IPS-NIHi7 (cell line): ENCODE data around the gene PAF1.
A peak's percentile ranks its signal among the peaks of the same experiment; 100 is the strongest.
"Not testable (repeated sequence)": the region's sequence is repeated elsewhere in the genome, so short reads cannot be mapped to it uniquely, and the experiment has no call there.

Experiments
- DNase-seq: peaks from one replicate; pipeline ENCODE4 v3.0.0; 2012; ENCODE audit warnings: mixed read lengths; ENCODE audit errors: extremely low spot score

PAF1 gene

DNA sequence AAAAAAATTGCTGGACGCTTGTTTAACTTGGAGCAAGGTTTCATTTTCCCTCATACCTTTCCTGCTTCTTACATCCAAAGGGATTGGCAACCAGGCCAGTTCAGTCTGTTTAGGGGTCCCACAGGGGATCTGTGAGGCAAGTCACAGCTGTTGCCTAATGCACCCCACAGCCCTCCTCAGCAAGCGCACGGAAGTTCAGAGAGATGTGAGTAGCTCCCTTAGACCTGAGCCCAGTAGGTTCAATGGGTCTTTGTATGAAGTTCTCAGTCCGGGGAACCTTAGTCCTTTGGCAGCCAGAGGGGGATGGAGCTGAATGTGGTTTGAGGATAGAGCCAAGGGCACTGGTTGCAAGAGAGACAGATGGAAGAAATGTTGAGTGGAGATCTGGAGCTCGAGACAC, 35.7 kb downstream of the PAF1 start:
- DNase-seq = no peak

DNA sequence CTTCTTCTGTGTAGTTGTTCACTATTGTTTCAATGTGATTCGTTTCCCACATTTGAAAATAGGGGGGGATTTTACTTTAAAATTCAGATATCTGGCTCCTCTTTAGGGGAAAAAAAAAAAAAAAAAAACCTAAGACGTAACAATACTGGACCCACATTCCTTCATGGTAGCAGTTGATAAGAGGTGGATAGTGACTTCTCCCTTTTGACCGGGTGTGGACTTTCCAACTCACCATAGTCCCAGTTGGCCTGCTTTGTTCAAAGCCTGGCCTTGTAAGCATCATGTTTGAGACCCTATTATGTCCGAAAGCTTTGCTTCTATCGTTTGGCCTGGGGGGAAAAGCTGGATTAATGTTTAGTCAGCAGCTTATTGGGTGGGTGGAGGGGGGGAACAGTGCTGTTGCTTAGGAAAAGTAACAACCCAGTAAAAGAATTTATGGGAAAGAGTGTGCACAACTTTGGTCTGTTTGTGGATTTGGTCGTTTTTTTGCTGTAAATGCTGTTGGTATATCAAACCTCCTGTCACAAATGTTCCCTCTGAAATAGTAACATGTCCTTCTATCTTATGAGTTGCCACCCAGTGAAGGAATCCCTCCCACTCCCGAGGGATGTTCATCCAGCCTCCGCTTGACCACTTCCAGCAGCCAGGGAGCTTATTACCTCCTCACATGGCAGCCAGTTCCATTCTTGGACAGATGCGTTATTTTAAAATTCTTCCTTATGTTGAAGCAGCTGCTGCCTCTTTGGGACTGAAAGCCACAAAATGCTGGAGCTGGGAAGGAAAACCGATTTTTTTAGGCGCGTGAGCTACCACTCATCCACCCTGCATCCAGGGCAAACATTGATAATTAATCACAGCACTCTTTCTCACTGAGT, 38.3 kb downstream of the PAF1 start:
- DNase-seq = no peak

- DNase-seq = no peak
These were observed 39.3 kb downstream of the PAF1 start for GRCh38 chr19:39351537-39352064.

DNA sequence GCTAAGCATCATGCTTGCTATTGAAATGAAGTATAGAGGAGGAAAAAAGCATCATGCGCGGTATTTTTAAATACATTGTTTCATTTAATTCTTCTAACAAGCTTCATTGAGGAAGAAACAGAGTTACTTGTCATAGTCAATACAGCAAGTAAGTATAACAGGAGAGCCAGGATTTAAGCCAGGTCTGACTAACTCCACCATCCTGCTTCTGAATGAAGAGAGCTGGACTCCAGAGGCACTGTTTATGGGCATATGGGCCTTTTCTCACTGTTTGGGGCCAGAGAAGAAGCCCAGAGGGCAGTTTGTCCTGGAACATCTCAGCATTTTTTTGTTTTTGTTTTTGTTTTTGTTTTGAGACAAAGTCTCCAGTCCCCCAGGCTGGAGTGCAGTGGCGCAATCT, 40.8 kb downstream of the PAF1 start:
- no peak for DNase-seq

- no peak for DNase-seq
These were observed 41.6 kb downstream of the PAF1 start for GRCh38 chr19:39349326-39349725.

DNA sequence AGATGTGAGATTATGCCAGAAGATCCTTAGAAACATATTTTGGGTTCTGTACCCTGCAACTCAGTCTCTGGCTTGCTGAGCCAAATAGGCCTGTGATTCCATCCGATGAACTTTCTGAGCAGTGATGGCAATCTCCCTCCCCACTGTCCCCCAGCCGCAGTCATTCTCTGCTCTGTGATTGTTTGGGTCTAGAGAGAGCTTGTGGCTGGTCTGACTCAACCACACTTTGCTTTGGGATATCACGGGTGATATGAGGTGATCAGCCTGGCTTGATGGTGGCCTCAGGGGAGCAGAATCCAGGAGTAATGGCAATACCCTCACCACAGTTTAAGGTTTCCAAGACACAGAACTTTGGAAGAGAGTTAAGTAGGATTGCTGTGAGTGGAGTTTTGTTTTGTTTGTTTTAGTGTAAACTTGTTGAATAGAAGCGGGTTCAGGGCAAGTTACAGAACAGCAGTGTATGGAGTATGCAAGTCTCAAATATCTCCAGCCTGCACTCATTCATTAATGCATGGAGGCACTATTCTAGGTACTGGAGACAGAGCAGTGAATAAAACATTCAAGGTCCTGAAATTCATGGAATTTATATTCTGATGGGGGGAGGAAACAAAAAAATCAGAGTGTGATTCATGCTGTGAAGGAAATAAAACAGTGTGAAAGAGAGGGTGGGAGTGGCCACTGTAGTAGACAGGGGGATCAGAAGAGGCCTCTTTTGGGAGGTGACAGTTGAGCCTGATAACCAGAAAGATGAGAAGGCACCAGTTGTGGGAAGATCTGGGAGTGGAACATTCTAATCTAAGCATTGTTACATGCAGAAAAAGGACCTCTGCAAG, 43.4 kb downstream of the PAF1 start:
- DNase-seq = no peak

DNA sequence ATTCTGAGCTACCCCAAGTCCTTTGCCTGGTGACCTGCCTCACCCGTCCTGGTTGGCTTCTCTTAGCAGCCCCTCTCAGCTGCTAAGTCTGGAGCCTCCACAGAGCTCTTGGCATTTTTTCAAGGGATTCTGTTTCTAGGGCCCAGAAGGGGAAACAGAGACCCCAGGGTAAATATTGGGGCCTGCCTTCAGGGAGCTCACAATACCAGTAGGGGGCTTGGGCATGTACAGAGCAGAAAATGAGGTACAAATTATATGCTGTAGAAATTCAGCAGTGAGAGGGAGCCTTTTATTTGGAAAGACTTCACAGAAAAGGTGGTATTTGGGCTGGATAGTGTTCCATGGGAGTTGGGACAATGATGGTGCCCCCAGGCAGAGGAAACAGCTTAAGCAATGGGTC, 45.0 kb downstream of the PAF1 start:
- DNase-seq = no peak

DNA sequence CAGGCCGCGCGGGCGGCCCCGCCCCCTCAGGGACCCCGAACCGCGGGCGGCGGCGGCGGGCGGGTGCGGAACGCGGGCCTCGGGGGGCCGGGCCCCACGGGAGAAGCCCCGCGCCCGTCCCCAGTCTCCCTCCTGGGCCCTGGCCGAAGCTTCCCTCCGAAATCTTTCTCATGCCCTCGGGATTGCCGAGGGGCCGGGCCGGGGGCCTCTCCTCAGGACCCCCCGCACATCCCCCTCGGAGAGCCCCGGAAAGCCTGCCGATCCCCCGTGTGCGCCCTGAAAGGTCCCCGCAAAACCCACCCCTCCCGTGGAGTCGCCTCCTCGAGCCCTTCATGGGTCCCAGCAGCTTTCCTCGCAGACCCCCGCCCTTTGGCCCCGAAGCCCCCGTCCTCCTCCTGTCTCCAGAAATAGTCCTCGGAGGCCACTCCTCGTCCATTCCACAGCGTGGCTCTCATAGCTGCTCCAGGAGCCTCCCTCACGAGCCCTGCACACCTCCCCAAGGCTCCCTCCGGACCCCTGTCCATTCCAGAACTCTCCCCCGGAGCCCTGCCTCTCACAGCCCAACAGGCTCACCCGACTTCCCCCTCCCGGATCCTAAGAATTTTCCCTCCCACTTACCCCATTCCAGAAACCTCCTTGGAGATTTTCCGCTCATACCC, 48.1 kb downstream of the PAF1 start:
- DNase-seq = peak; percentile 33

DNA sequence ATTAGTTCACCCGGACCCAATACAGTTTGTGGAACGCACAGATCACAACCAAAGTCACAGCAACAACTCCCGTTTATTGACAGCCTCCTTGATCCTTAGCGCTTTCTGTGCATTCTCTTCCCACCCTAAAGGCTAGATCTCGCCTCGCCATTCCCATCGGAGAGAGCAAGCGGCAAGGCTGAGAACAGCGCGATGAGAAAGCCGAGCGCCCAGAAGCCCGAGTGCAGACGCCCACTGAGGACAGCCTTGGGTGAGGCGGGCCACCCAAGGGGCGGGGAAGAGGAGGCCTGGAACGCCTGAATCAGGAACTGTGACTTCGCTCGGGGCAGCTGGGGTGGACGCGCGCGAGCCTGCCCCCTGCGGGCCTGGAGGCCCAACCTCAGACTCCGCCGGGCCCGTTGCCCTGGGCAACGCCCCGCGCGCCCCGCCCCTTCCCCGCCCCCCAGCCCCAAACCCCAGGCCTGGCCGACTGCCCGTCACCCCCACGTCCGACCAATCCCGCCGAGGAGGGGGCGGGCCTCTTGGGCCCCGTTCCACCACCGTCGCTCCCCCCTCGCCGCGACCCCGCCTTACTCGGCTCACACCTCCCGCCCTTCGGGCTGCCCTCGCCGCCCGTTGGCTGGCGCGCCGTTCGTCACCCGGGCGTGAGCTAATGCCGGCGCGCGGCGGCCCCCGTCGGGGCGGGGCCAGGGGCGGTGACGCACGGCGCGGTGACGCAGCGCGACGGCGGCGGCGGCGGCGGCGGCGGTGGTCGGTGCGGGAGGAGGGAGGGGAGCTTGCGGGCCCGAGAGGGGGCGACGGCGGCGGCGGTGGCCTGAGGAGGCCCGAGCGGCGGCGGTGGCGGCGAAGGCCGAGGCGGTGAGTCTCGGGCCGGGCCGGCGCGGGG, 48.9 kb downstream of the PAF1 start, which contains the start of gene SAMD4B:
Gene SAMD4B, plus strand, starts transcription at position 703 of the 886 bp plus-strand sequence. CDS start 14,473 bp downstream, outside the sequence.
- DNase-seq = peak; percentile 99

DNA sequence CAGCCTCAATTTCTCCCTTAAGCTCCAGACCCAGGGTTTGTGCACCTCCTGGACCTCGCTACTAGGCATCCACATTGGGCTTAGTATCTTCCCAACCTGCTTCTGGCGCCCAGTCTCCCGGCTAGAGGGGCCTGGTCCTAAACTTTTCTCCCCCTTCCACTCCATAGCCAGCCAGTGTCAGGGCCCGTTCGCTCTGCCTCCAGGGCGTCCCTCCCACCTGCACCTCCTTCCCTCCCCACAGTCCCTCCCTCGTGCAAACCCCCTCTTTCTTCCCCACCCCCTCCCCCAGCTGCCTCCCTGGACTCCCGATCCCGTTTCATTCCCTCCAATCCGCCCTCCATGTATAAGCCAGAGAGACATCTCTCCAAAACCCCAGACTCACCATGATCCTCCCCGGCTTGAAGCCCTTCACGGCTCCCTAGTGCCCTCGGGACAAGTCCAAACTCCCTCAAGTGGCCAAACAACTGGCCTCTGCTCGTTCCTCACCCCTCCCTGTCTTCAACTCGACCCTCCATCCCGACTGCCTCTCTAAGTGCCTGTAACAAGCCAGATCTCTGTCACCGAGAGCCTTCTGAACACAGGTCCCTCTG, 49.7 kb downstream of the PAF1 start:
- peak; percentile 37 for DNase-seq

GRCh38 chr19:39340156-39340555, 50.8 kb downstream of the PAF1 start:
- DNase-seq = not testable (repeated sequence)

DNA sequence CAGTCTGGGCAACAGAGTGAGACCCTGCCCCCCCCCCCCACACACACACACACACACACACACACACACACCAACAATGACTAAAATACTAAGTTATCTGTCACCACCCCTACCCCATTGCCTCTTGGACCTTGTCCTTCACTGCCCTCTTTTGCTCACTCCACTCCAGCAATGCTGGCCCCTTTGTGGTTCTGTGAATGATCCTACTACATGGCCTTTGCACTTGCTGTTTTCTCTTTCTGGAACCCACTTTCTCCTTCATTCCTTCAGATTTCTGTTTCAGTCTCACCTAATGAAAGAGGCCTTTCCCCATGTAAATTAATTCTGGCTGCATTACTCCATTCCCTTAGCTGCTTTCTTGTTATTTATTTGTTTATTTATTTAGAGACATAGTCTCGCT, 51.2 kb downstream of the PAF1 start:
- DNase-seq = no peak

DNA sequence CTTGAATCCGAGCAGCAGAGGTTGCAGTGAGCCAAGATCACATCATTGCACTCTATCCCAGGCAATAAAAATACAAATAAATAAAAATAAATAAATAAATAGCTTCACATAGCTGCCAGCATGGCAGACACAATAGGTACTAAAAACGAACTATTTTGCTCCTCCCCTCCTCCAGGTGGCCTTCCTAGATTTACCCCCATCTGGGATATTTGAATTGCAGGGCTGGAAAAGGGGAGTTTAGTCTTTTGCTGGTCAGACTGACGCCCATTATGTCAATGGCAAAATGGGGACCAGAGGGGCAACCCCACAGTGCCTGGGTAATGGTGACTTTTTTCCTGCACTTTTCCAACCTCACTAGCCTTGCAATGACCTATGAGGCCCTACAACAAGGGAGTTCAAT, 54.4 kb downstream of the PAF1 start:
- DNase-seq = no peak
